G401 (cell line): ENCODE measurements around the gene RERE. TPM values are rescaled to one million over a fixed set of nuclear protein-coding genes. Genes with fewer than 3 reads are reported as not detected.

Experiments used
- DNase-seq: peaks from one replicate; pipeline ENCODE4 v3.0.0-alpha.2; 2015; ENCODE audit warnings: low spot score
- in situ Hi-C: cut with HindIII; loops from 2 replicates; pipeline ENCODE4 v1.10.0; 2016; ENCODE audit warnings: low sequenced_read_pairs, mixed read lengths
- total RNA-seq: library from RNA; depleted of rRNA; stranded (reverse); fragments of >200 nt; shearing (Covaris generic); gene quantifications from 2 replicates; pipeline ENCODE4 v1.2.3, GENCODE V29; 2014

RERE gene
- total RNA-seq, 1 experiment from 2014 or later: 22.6 TPM

GRCh38 chr1:8767006-8767405, 50.4 kb downstream of the RERE start:
- in situ Hi-C loops: no loop called here
- no peak for DNase-seq

GRCh38 chr1:8765198-8765597, 52.2 kb downstream of the RERE start:
- in situ Hi-C loops: no loop called here
- DNase-seq: no peak

GRCh38 chr1:8764293-8764937, 53.0 kb downstream of the RERE start:
- DNase-seq: no peak
- in situ Hi-C loops: no loop called here

DNA sequence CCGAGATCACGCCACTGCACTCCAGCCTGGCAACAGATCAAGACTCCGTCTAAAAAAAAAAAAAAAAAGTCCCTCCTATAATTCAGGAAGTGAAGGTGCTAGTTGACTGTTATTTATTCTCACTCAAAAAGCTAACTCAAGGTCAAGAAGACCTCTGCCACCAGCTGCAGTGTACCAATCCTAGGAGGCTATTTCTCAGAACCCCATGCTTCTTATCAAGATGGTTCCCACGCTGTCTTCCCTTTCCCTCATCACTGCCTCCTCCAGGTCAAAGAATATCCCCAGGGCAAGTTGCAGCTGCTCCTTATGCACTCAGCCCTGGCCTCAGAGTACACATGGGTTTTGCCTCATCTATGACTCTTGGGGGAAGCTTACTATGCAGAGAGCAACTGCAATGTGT, 53.6 kb downstream of the RERE start:
- no peak for DNase-seq
- in situ Hi-C loops: no loop called here

GRCh38 chr1:8754993-8755392, 62.4 kb downstream of the RERE start:
- in situ Hi-C loops: no loop called here
- DNase-seq: peak; percentile 39

DNA sequence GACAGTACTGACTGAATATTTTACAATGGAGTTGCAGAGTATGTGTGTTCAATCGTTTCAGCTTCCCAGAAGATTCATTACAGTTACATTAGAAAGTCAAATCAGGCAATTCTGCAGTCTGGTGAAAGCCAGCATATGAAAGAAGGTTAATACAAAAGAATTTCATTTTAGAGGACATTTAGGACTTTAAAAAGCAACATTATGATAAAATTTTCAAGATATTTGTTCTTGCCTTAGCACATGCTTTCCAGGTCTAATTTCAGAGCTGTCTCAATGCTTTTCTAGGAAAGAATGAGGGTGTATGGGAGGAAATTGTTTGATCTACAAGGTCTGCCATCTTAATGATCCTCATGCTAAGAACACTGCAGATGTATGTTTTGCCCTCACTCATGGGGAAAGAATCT, 63.2 kb downstream of the RERE start:
- in situ Hi-C loops: no loop called here
- peak; percentile 19 for DNase-seq

DNA sequence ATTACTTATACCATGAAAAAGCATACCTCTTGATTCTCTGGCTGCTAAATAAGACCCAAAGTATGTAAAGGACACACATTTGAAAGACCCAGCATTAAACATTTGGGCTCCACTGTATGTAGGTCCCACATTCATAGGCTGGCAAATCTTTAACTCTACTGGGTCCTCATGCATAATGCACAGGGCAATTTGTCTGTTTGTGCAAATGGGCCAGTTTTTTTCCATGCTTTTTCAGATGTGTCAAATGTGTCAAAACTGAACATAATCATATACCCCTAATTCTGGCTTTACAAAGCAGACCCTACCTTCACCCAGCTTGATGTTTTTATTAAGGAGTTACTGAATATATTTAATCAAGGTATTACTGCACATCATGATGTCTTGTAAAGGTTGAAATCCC, 63.7 kb downstream of the RERE start:
- in situ Hi-C loops: no loop called here

GRCh38 chr1:8752921-8753713, 64.3 kb downstream of the RERE start:
- in situ Hi-C loops: no loop called here
- DNase-seq: no peak

More for the DNA sequence above, 63.7 kb downstream of the RERE start:
- DNase-seq: no peak

- in situ Hi-C loops: no loop called here
- no peak for DNase-seq
Measured at GRCh38 chr1:8752411-8752810, 65.0 kb downstream of the RERE start.

- in situ Hi-C loops: no loop called here
- DNase-seq: no peak
Measured at GRCh38 chr1:8751984-8752383, 65.5 kb downstream of the RERE start.

GRCh38 chr1:8747879-8748825, 69.3 kb downstream of the RERE start:
- in situ Hi-C loops: no loop called here
- DNase-seq: no peak

- DNase-seq: no peak
- in situ Hi-C loops: no loop called here
Measured at GRCh38 chr1:8746554-8746953, 70.9 kb downstream of the RERE start.

- in situ Hi-C loops: no loop called here
- DNase-seq: no peak
Measured at GRCh38 chr1:8745749-8746390, 71.6 kb downstream of the RERE start.

GRCh38 chr1:8745346-8745745, 72.1 kb downstream of the RERE start:
- in situ Hi-C loops: no loop called here
- DNase-seq: peak; percentile 21

GRCh38 chr1:8742022-8742924, 75.2 kb downstream of the RERE start:
- DNase-seq: no peak
- in situ Hi-C loops: no loop called here

- in situ Hi-C loops: no loop called here
Measured at GRCh38 chr1:8740034-8740449, 77.4 kb downstream of the RERE start.

GRCh38 chr1:8739377-8739776, 78.1 kb downstream of the RERE start:
- in situ Hi-C loops: no loop called here
- DNase-seq: no peak

More at GRCh38 chr1:8740034-8740449, 77.4 kb downstream of the RERE start:
- no peak for DNase-seq

DNA sequence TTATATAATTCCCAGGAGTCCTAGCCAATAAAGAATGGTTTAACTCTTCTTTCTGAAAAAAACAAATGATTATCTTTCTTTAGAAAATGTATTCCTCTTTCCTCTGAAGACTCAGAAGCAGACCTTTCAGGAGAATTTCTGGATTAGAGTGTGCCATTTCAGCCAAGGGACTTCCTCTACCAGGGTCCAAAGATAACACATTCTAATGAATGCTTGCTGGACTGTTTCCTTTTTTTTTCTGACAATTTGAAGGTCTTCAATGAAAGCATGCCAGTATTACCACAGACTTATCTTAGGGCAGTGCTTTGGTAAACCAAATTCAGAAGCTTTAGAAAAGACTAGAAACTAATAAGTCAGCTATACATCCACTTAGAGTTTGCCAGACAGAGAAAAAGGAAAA, 80.5 kb downstream of the RERE start:
- in situ Hi-C loops: no loop called here
- no peak for DNase-seq
